ENCODE data around the gene ZNF302.

ZNF302 gene

GRCh38 chr19:34733266-34733745 is 55.8 kb downstream of the ZNF302 start:
- peak; percentile 79 for DNase-seq

GRCh38 chr19:34733746-34734536 is 56.5 kb downstream of the ZNF302 start, which contains the start of gene ZNF181:
ZNF181 (plus strand) TSS chr19:34734243; CDS start chr19:34735038, 795 bp downstream.
- DNase-seq = peak; percentile 83

DNA sequence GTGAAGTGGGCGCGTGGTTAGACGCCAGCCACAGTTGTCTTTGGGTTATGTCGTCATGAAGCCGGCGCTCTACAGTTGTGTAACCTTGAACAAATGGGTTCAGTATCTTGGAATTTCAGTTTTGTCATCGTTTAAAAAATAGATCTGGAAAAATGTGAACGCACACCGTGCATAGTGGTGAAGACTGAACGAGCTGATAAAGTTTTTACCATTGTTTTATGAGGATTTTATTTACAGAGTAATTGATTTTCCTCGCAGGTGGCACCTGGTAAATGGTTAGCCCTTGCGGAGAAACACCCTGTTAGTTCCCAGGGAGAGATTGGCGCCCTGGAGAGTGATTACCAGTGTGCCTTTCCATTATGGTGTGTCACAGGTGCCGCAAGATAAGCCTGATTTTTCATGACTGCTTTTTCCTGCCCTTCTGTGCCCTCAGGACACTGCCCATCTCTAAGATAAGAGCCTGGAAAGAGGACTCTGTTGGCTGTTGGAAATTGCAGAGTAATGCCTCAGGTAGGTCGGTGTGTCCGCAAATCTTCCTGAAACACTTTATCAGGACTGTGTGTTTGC is 57.1 kb downstream of the ZNF302 start:
- DNase-seq = no peak

Measured in GDM1 (cell line).